Gastrocnemius medialis (tissue), 4 donors: ENCODE measurements around the gene RBBP9. TPM values are rescaled to one million over a fixed set of nuclear protein-coding genes. Genes with fewer than 3 reads are reported as not detected.

Source experiments
- ATAC-seq, 2 donors: fragments of 150-250 bp; one replicate each; pipeline ENCODE4 v1.9.1; 2016
- DNase-seq, 2 donors: peaks; one replicate each; pipeline ENCODE4 v3.0.0-alpha.2; 2019
- H3K27ac ChIP-seq, 4 donors: fragments of 200-600 bp; sonication (generic); 1 replicate in 1 of 4; 2 replicates in 3 of 4; pipeline ENCODE4 v1.5.1; 2016 to 2018; ENCODE audit warnings: mild to moderate bottlenecking in 2 of 4, moderate library complexity in 1 of 4
- H3K27me3 ChIP-seq, 3 donors: fragments of 200-600 bp; sonication (generic) in 2 of 3; 1 replicate in 1 of 3; 2 replicates in 2 of 3; pipeline versions ENCODE4 v1.5.1 to v1.6.0; 2016 to 2019; ENCODE audit warnings: mild to moderate bottlenecking in 1 of 3, moderate library complexity in 1 of 3
- H3K36me3 ChIP-seq, 2 donors: fragments of 200-600 bp; sonication (generic) in 1 of 2; one replicate each; pipeline ENCODE4 v1.5.1; 2017 to 2018
- H3K4me1 ChIP-seq, 2 donors: fragments of 200-600 bp; sonication (generic) in 1 of 2; one replicate each; pipeline ENCODE4 v1.5.1; 2016 to 2017; ENCODE audit warnings: mild to moderate bottlenecking in 2 of 2
- H3K4me3 ChIP-seq, 4 donors: fragments of 200-600 bp; sonication (generic) in 3 of 4; 1 replicate in 1 of 4; 2 replicates in 3 of 4; pipeline ENCODE4 v1.5.1; 2016 to 2019; ENCODE audit warnings: mild to moderate bottlenecking in 2 of 4
- H3K9me3 ChIP-seq, 3 donors: fragments of 200-600 bp; sonication (generic) in 2 of 3; 1 replicate in 1 of 3; 2 replicates in 2 of 3; pipeline ENCODE4 v1.5.1; 2016 to 2019
- POLR2A ChIP-seq, 2 donors: fragments of 450-650 bp; IDR thresholded peaks; one replicate each; pipeline ENCODE4 v1.6.1; 2017; ENCODE audit warnings: antibody characterized with exemption in 2 of 2, mild to moderate bottlenecking in 2 of 2, moderate library complexity in 2 of 2
- in situ Hi-C, 4 donors: fragments of 200-750 bp; cut with MboI; loops; one replicate each; pipeline versions ENCODE4 v1.15.0 to v1.8.0; 2017; ENCODE audit warnings: low sequenced_read_pairs in 4 of 4
- intact Hi-C: fragments of 100-400 bp; cut with DNase I; formaldehyde crosslinking; loops from one replicate; pipeline ENCODE4 v1.15.1; 2023; ENCODE audit warnings: low total_unique reads
- total RNA-seq, 4 donors: library from RNA; depleted of rRNA; stranded (reverse); fragments of >200 nt; gene quantifications; one replicate each; pipeline versions ENCODE4 v1.1.0 to v1.2.3, GENCODE V29; 2016
- TF ChIP-seq, protein P1 (sequence below), 5 experiments: fragments of 450-650 bp in 3 of 5; fragments of 200-600 bp in 2 of 5; sonication (generic) in 2 of 5; IDR thresholded peaks in 4 of 5; conservative IDR thresholded peaks in 1 of 5; 1 replicate in 4 of 5; 2 replicates in 1 of 5; pipeline ENCODE4 v1.5.1; 2016 to 2019; ENCODE audit warnings: antibody characterized with exemption in 5 of 5, mild to moderate bottlenecking in 3 of 5, moderate library complexity in 3 of 5

RBBP9 gene
- total RNA-seq, 4 donors from 2014 or later, result 3.0 to 17.5 (median 6.1) TPM

- peaks cover 0 to 84% of the 10 kb centered on the region in 2 donors for H3K36me3 ChIP-seq
- ATAC-seq (no peak), DNase-seq (no peak)
- H3K9me3 ChIP-seq, result no peaks in the 10 kb centered on the region
- H3K27ac ChIP-seq, result no peak overlapping the region
- no peak overlapping the region for H3K4me3 ChIP-seq
- in situ Hi-C loops, result no loop called here
- TF ChIP-seq, protein P1, sequence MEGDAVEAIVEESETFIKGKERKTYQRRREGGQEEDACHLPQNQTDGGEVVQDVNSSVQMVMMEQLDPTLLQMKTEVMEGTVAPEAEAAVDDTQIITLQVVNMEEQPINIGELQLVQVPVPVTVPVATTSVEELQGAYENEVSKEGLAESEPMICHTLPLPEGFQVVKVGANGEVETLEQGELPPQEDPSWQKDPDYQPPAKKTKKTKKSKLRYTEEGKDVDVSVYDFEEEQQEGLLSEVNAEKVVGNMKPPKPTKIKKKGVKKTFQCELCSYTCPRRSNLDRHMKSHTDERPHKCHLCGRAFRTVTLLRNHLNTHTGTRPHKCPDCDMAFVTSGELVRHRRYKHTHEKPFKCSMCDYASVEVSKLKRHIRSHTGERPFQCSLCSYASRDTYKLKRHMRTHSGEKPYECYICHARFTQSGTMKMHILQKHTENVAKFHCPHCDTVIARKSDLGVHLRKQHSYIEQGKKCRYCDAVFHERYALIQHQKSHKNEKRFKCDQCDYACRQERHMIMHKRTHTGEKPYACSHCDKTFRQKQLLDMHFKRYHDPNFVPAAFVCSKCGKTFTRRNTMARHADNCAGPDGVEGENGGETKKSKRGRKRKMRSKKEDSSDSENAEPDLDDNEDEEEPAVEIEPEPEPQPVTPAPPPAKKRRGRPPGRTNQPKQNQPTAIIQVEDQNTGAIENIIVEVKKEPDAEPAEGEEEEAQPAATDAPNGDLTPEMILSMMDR (IDR thresholded peaks at IDR 0.05 in 4 of 5, conservative IDR thresholded peaks at IDR 0.05 in 1 of 5), result no peak
- no peak for TF ChIP-seq POLR2A (IDR thresholded peaks at IDR 0.05)
- intact Hi-C loops, result no loop called here
- H3K4me1 ChIP-seq, result no peaks in the 10 kb centered on the region
- H3K27me3 ChIP-seq, result no peaks in the 10 kb centered on the region
Observed at GRCh38 chr20:18477821-18478220, 19.2 kb downstream of the RBBP9 start.

GRCh38 chr20:18477218-18477617, 19.8 kb downstream of the RBBP9 start:
- Histone ChIP-seq H3K27ac (no peak overlapping the region), H3K4me1 (no peaks in the 10 kb centered on the region), H3K36me3 (peaks cover 0 to 82% of the 10 kb centered on the region in 2 donors), H3K9me3 (no peaks in the 10 kb centered on the region), H3K4me3 (no peak overlapping the region), H3K27me3 (no peaks in the 10 kb centered on the region)
- ATAC-seq (no peak), DNase-seq (no peak)
- TF ChIP-seq, protein P1 (IDR thresholded peaks at IDR 0.05 in 4 of 5, conservative IDR thresholded peaks at IDR 0.05 in 1 of 5), result no peak
- TF ChIP-seq POLR2A (IDR thresholded peaks at IDR 0.05), result no peak
- in situ Hi-C loops (no loop called here), intact Hi-C loops (no loop called here)

- peaks cover 0 to 4% of the 10 kb centered on the region in 2 donors for H3K36me3 ChIP-seq
- H3K9me3 ChIP-seq, result no peaks in the 10 kb centered on the region
- H3K4me3 ChIP-seq, result peak within 1 kb of the TSS; percentile 75 to 98 (median 91)
- TF ChIP-seq POLR2A (IDR thresholded peaks at IDR 0.05), result peak in 1 of 2 donors; percentile 37
- TF ChIP-seq, protein P1 (IDR thresholded peaks at IDR 0.05 in 4 of 5, conservative IDR thresholded peaks at IDR 0.05 in 1 of 5), result no peak
- in situ Hi-C loops (loop anchor here in 1 of 4 donors (25.0 kb wide), 2 partner anchors 180 to 330 kb away; partner anchors contain the start of genes KAT14, PET117 and ZNF133), intact Hi-C loops (loop anchor here (1.0 to 10.0 kb wide), 4 partner anchors 40 to 502 kb away; partner anchors contain the start of genes MGME1, SEC23B, SMIM26 and SNX5)
- peak; percentile 99 to 100 for ATAC-seq
- DNase-seq, result peak; percentile 83 to 94
- H3K4me1 ChIP-seq, result peaks cover 19 to 21% of the 10 kb centered on the region in 2 donors
- H3K27ac ChIP-seq, result peak within 1 kb of the TSS; percentile 77 to 93 (median 85)
- no peaks in the 10 kb centered on the region for H3K27me3 ChIP-seq
Observed at GRCh38 chr20:18466894-18467730, 29.9 kb downstream of the RBBP9 start, which contains the start of the genes DZANK1 and POLR3F. TSS of gene DZANK1 (minus strand) at chr20:18467030. CDS start at chr20:18465358, 1,672 bp downstream. TSS of gene POLR3F (plus strand) at chr20:18467390. CDS start at chr20:18467507, 117 bp downstream.

DNA sequence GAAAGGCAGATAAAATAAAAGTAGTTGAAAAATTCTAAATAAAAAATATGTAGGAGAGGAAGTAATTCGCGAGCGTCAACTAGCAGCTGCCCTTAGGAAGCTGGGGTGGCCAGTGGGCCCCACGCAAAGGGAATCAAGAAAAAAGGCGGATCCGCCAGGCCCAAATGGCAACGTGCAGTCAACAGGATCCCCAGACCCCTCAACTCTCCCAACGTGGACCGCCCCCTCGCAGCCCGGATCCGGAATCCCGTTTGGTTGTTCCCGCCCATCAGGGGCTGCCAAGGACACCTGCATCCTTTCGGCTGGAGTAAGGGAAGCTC, 30.5 kb downstream of the RBBP9 start:
- ATAC-seq (peak; percentile 39 to 57), DNase-seq (no peak)
- no peaks in the 10 kb centered on the region for H3K27me3 ChIP-seq
- H3K4me1 ChIP-seq, result peaks cover 19 to 21% of the 10 kb centered on the region in 2 donors
- in situ Hi-C loops, result loop anchor here in 1 of 4 donors (25.0 kb wide), 2 partner anchors 179 to 329 kb away; partner anchors contain the start of genes KAT14, PET117 and ZNF133
- intact Hi-C loops, result loop anchor here (10.0 kb wide), 1 partner anchor 502 kb away; the partner anchor contains the start of genes MGME1 and SNX5
- no peaks in the 10 kb centered on the region for H3K9me3 ChIP-seq
- H3K36me3 ChIP-seq, result peaks cover 0 to 4% of the 10 kb centered on the region in 2 donors
- TF ChIP-seq POLR2A (IDR thresholded peaks at IDR 0.05), result no peak
- TF ChIP-seq, protein P1 (IDR thresholded peaks at IDR 0.05 in 4 of 5, conservative IDR thresholded peaks at IDR 0.05 in 1 of 5), result no peak
- peak overlapping the region; percentile 75 to 98 (median 91) for H3K4me3 ChIP-seq
- peak overlapping the region; percentile 77 to 93 (median 85) for H3K27ac ChIP-seq
